Heart left ventricle (tissue), 16 donors: Measurements from ENCODE around the gene SLFN12L. TPM values are rescaled to one million over a fixed set of nuclear protein-coding genes. Genes with fewer than 3 reads are reported as not detected.

Experiments
- ATAC-seq, 4 donors: fragments of 200-7000 bp; cut with Tn5 transposase; one replicate each; pipeline ENCODE4 v1.9.1; 2020 to 2022; ENCODE audit warnings: moderate library complexity in 4 of 4, mild to moderate bottlenecking in 3 of 4, moderate number of reproducible peaks in 1 of 4
- DNase-seq, 5 donors: peaks; one replicate each; pipeline ENCODE4 v3.0.0-alpha.2; 2020
- H3K27ac ChIP-seq, 12 donors: fragments of 200-600 bp; sonication (generic) in 4 of 12; one replicate each; pipeline versions ENCODE4 v1.5.0 to v1.8.0; 2016 to 2022; ENCODE audit warnings: mild to moderate bottlenecking in 2 of 12
- H3K27me3 ChIP-seq, 9 donors: fragments of 200-600 bp; sonication (generic) in 2 of 9; one replicate each; pipeline versions ENCODE4 v1.5.1 to v1.8.0; 2016 to 2022; ENCODE audit warnings: mild to moderate bottlenecking in 3 of 9
- H3K36me3 ChIP-seq, 9 donors: fragments of 200-600 bp; sonication (generic) in 2 of 9; one replicate each; pipeline versions ENCODE4 v1.5.0 to v1.8.0; 2018 to 2022; ENCODE audit warnings: mild to moderate bottlenecking in 2 of 9
- H3K4me1 ChIP-seq, 12 donors: fragments of 200-600 bp; sonication (generic) in 4 of 12; one replicate each; pipeline versions ENCODE4 v1.5.0 to v1.8.0; 2016 to 2022; ENCODE audit warnings: mild to moderate bottlenecking in 3 of 12
- H3K4me3 ChIP-seq, 12 donors: fragments of 200-600 bp; sonication (generic) in 4 of 12; one replicate each; pipeline versions ENCODE4 v1.5.0 to v1.8.0; 2017 to 2022; ENCODE audit warnings: mild to moderate bottlenecking in 9 of 12, moderate library complexity in 4 of 12
- H3K9me3 ChIP-seq, 12 donors: fragments of 200-600 bp; sonication (generic) in 4 of 12; one replicate each; pipeline versions ENCODE4 v1.5.0 to v1.8.0; 2016 to 2022; ENCODE audit warnings: mild to moderate bottlenecking in 1 of 12
- POLR2A ChIP-seq, 2 donors: fragments of 450-650 bp; IDR thresholded peaks; one replicate each; pipeline ENCODE4 v1.6.1; 2017; ENCODE audit warnings: antibody characterized with exemption in 2 of 2, mild to moderate bottlenecking in 2 of 2, moderate library complexity in 2 of 2
- WGBS, 4 donors: extraction: QIAGEN DNeasy Blood & Tissue Kit in 2 of 4; methylation state at CpG; one replicate each; pipeline versions ENCODE4 v1.1.5 to v1.1.7; 2013 to 2018; 5-methylcytosine and 5-hydroxymethylcytosine counted together
- intact Hi-C, 10 donors: fragments of 100-400 bp; cut with DNase I; formaldehyde crosslinking; loops; one replicate each; pipeline versions ENCODE4 v1.11.1 to v1.14.2; 2022
- polyA plus RNA-seq, 2 donors: library from polyadenylated mRNA; stranded (reverse); fragments of 200-250 nt; gene quantifications; one replicate each; pipeline ENCODE4 v1.2.3, GENCODE V29; 2013
- total RNA-seq, 9 donors: library from RNA; depleted of rRNA in 2 of 9; stranded (reverse); fragments of >200 nt in 2 of 9; fragmentation: NEBNext Ultra II Directional in 3 of 9; extraction: Animal tissue kit (Norgen Biotek cat#: 25700) in 3 of 9; gene quantifications; one replicate each; pipeline versions ENCODE4 v1.1.0 to v1.2.4, GENCODE V29; 2016 to 2023
- TF ChIP-seq, protein P1 (sequence below), 12 donors: fragments of 200-600 bp; sonication (generic) in 4 of 12; IDR thresholded peaks; one replicate each; pipeline versions ENCODE4 v1.5.0 to v1.8.0; 2018 to 2022; ENCODE audit warnings: antibody characterized with exemption in 12 of 12, mild to moderate bottlenecking in 5 of 12
- donor health status: ischemic (EF 13 %, LVEDD 7.1; RV severe dilation, severe dysfunction).
- donor health status: healthy with polysubstance abuse.
- donor health status: DM: no; HTN: yes; CAD: no.
- donor health status: DM: no; HTN: no; CAD: no.
- donor health status: ischemic (EF 25% LVEDD 6.9; RV normal size, moderate dysfunction).
- donor health status: ischemic (EF 25% LVEDD 5.7; RV mildly dilated, moderate dysfunction).
- donor health status: healthy.
- donor health status: DM: yes; HTN: yes; CAD: no.
- donor health status: ischemic (EF 35%, LVEDD 5.7; RV mildly dilated, moderate dysfunction).
- donor health status: nonischemic (EF 11% LVEDD 7.7; RV severe dilation, severe dysfunction).
- donor health status: DM: yes; HTN: yes; CAD: no.
- donor health status: PGD.
- donor health status: ischemic (EF 29% LVEDD 5.4; RV normal size, mild dysfunction).
- donor health status: nonischemic (EF 23%, LVEDD 6.1; RV moderate dilation, normal function).

SLFN12L gene
- total and polyA plus RNA-seq, 11 donors: 0.14 to 7.3 (median 0.60) TPM

DNA sequence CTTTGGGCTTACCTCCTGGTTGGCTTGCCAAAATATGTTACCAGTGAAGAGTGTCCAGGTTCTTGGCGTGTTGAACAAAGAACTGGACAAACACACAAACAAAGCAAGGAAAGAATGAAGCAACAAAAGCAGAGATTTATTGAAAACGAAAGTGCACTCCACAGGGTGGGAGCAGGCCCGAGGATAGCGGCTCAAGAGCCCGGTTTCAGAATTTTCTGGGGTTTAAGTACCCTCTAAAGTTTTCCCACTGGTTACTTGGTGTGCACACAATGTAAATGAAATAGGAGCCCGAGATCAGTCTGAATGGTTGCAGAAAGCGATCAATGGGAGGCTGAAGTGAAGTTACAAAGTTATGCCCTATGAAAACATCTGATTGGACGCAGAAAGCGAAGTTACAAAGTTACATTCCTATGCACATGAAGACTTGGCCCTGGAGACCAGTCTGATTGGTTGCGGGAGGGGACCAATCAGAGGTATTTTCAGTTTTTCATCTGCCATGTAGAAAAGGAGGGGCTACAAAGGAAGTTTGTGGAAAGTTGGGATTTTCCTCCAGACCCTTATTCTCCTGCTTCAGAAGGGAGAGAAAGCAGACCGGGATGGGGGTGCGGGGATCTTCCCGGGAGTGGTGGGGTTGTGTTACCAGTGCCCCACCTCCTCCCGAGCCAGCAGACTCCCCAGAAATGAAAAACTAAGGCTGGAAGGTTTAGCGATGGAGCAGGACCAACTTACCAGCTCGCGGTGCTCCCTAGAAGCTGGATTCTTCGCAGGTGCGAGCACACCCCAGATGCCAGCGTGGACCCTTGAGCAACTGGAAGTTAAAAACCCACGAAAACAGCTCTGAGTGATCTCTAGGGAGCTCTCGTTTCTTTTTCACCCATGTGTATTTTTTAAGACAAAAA is 105.1 kb downstream of the SLFN12L start, which contains the start of gene SLFN12:
Gene SLFN12 (minus strand): TSS at position 325 of the 899 bp plus-strand sequence. CDS start 9,472 bp downstream, outside the sequence.
- Histone ChIP-seq H3K4me1 (peaks cover 0 to 42% (median 19%) of the 10 kb centered on the region in 12 donors), H3K36me3 (peaks cover 0 to 11% (median 0%) of the 10 kb centered on the region in 9 donors), H3K4me3 (peak within 1 kb of the TSS; percentile 49 to 81 (median 68)), H3K9me3 (no peaks in the 10 kb centered on the region), H3K27ac (peak within 1 kb of the TSS; percentile 86 to 97 (median 93)), H3K27me3 (no peaks in the 10 kb centered on the region)
- TF ChIP-seq, protein P1, sequence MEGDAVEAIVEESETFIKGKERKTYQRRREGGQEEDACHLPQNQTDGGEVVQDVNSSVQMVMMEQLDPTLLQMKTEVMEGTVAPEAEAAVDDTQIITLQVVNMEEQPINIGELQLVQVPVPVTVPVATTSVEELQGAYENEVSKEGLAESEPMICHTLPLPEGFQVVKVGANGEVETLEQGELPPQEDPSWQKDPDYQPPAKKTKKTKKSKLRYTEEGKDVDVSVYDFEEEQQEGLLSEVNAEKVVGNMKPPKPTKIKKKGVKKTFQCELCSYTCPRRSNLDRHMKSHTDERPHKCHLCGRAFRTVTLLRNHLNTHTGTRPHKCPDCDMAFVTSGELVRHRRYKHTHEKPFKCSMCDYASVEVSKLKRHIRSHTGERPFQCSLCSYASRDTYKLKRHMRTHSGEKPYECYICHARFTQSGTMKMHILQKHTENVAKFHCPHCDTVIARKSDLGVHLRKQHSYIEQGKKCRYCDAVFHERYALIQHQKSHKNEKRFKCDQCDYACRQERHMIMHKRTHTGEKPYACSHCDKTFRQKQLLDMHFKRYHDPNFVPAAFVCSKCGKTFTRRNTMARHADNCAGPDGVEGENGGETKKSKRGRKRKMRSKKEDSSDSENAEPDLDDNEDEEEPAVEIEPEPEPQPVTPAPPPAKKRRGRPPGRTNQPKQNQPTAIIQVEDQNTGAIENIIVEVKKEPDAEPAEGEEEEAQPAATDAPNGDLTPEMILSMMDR (IDR thresholded peaks at IDR 0.05): no peak
- TF ChIP-seq POLR2A (IDR thresholded peaks at IDR 0.05): peak in 1 of 2 donors; percentile 51
- ATAC-seq (peak; percentile 70 to 93 (median 89)), DNase-seq (peak in 4 of 5 donors; percentile 61 to 74 (median 68))
- intact Hi-C loops: loop anchor here in 7 of 10 donors (1.0 to 10.0 kb wide), 15 partner anchors 52 to 190 kb away; partner anchors contain the start of genes SLFN12L (in 4 of the 7), SLFN11 (in 3 of the 7) and SLFN5 (in 1 of the 7)
- 9 to 24% (median 20%) methylated on average over 22 of the region's 22 CpGs for WGBS, 4 donors

GRCh38 chr17:35429702-35430101 is 107.8 kb downstream of the SLFN12L start:
- peaks cover 0 to 42% (median 19%) of the 10 kb centered on the region in 12 donors for H3K4me1 ChIP-seq
- no peak for ATAC-seq
- H3K36me3 ChIP-seq: peaks cover 0 to 14% (median 2%) of the 10 kb centered on the region in 9 donors
- H3K9me3 ChIP-seq: no peaks in the 10 kb centered on the region
- WGBS, 4 donors: 85 to 94% (median 89%) methylated on average over 2 of the region's 2 CpGs
- no peak for DNase-seq
- no peak overlapping the region for H3K27ac ChIP-seq
- no peak overlapping the region for H3K4me3 ChIP-seq
- intact Hi-C loops: loop anchor here in 7 of 10 donors (5.0 to 10.0 kb wide), 10 partner anchors 55 to 187 kb away; partner anchors contain the start of genes SLFN12L (in 4 of the 7), SLFN11 (in 3 of the 7) and SLFN5 (in 1 of the 7)
- TF ChIP-seq, protein P1 (IDR thresholded peaks at IDR 0.05): no peak
- TF ChIP-seq POLR2A (IDR thresholded peaks at IDR 0.05): no peak
- no peaks in the 10 kb centered on the region for H3K27me3 ChIP-seq

GRCh38 chr17:35428229-35428628 is 109.2 kb downstream of the SLFN12L start:
- Histone ChIP-seq H3K4me1 (peaks cover 0 to 33% (median 12%) of the 10 kb centered on the region in 12 donors), H3K27me3 (no peaks in the 10 kb centered on the region), H3K27ac (no peak overlapping the region), H3K9me3 (no peaks in the 10 kb centered on the region), H3K4me3 (no peak overlapping the region), H3K36me3 (peaks cover 0 to 19% (median 2%) of the 10 kb centered on the region in 9 donors)
- DNase-seq (no peak), ATAC-seq (no peak)
- 87 to 98% (median 92%) methylated on average over 2 of the region's 2 CpGs for WGBS, 4 donors
- intact Hi-C loops: no loop called here
- no peak for TF ChIP-seq POLR2A (IDR thresholded peaks at IDR 0.05)
- TF ChIP-seq, protein P1 (IDR thresholded peaks at IDR 0.05): no peak

GRCh38 chr17:35423761-35424160 is 113.7 kb downstream of the SLFN12L start:
- Histone ChIP-seq H3K4me1 (peaks cover 0 to 6% (median 0%) of the 10 kb centered on the region in 12 donors), H3K36me3 (peaks cover 0 to 63% (median 29%) of the 10 kb centered on the region in 9 donors), H3K27ac (no peak overlapping the region), H3K27me3 (no peaks in the 10 kb centered on the region), H3K4me3 (no peak overlapping the region), H3K9me3 (no peaks in the 10 kb centered on the region)
- DNase-seq: no peak
- WGBS, 4 donors: 94 to 96% (median 95%) methylated on average over 4 of the region's 4 CpGs
- ATAC-seq: no peak
- intact Hi-C loops: no loop called here
- TF ChIP-seq POLR2A (IDR thresholded peaks at IDR 0.05): no peak
- TF ChIP-seq, protein P1 (IDR thresholded peaks at IDR 0.05): no peak
